ENCODE measurements around the gene MAP4K2. TPM values are rescaled to one million over a fixed set of nuclear protein-coding genes. Genes with fewer than 3 reads are reported as not detected.

The MAP4K2 gene
- total RNA-seq, 2 experiments from 2014 or later = 52.3 to 53.6 TPM

GRCh38 chr11:64754124-64754918 is 48.7 kb downstream of the MAP4K2 start:
- ChIA-PET POLR2A (interaction anchor here (1.2 kb wide), 1 partner anchor 10 kb away, joined by 3 read pairs; no protein-coding TSS in a partner anchor), CTCF (no interaction called here)

- POLR2A ChIA-PET = no interaction called here
- CTCF ChIA-PET = no interaction called here
Measured at GRCh38 chr11:64753380-64754123, 49.5 kb downstream of the MAP4K2 start.

GRCh38 chr11:64753019-64753379 is 50.0 kb downstream of the MAP4K2 start:
- POLR2A ChIA-PET = no interaction called here
- CTCF ChIA-PET = interaction anchor here (1.4 kb wide), 1 partner anchor 10 kb away, joined by 6 read pairs; no protein-coding TSS in a partner anchor

- ChIA-PET CTCF (interaction anchor here (1.4 kb wide), 1 partner anchor 10 kb away, joined by 6 read pairs; no protein-coding TSS in a partner anchor), POLR2A (no interaction called here)
Measured at GRCh38 chr11:64752175-64752970, 50.6 kb downstream of the MAP4K2 start.

- POLR2A ChIA-PET = no interaction called here
- CTCF ChIA-PET = interaction anchor here (1.4 kb wide), 1 partner anchor 9 kb away, joined by 6 read pairs; no protein-coding TSS in a partner anchor
Measured at GRCh38 chr11:64751580-64751979, 51.4 kb downstream of the MAP4K2 start.

GRCh38 chr11:64751136-64751535 is 51.9 kb downstream of the MAP4K2 start:
- POLR2A ChIA-PET = no interaction called here
- CTCF ChIA-PET = no interaction called here

- POLR2A ChIA-PET = interaction anchor here (0.6 kb wide), 1 partner anchor 672 kb away, joined by 5 read pairs; the partner anchor contains the start of gene NEAT1
- CTCF ChIA-PET = no interaction called here
Measured at GRCh38 chr11:64750361-64751054, 52.5 kb downstream of the MAP4K2 start.

GRCh38 chr11:64747961-64748665 is 54.9 kb downstream of the MAP4K2 start:
- ChIA-PET POLR2A (no interaction called here), CTCF (interaction anchor here (1.3 kb wide), 1 partner anchor 16 kb away, joined by 3 read pairs; no protein-coding TSS in a partner anchor)

- ChIA-PET POLR2A (no interaction called here), CTCF (no interaction called here)
Measured at GRCh38 chr11:64746486-64746885, 56.5 kb downstream of the MAP4K2 start.

GRCh38 chr11:64745521-64746328 is 57.3 kb downstream of the MAP4K2 start:
- POLR2A ChIA-PET = interaction anchor here (2.1 kb wide), 1 partner anchor 15 kb away, joined by 8 read pairs; the partner anchor contains the start of gene PYGM
- CTCF ChIA-PET = interaction anchor here (4.4 kb wide), 1 partner anchor 57 kb away, joined by 36 read pairs; no protein-coding TSS in a partner anchor

GRCh38 chr11:64745189-64745520 is 57.9 kb downstream of the MAP4K2 start:
- ChIA-PET CTCF (interaction anchor here (0.7 to 4.4 kb wide), 7 partner anchors 18 to 143 kb away, joined by 3 to 36 read pairs (median 6); partner anchors contain the start of gene SF1), POLR2A (interaction anchor here (1.9 to 2.1 kb wide), 2 partner anchors 15 to 18 kb away, joined by 4 to 8 read pairs; partner anchors contain the start of gene PYGM)

GRCh38 chr11:64744544-64745188 is 58.3 kb downstream of the MAP4K2 start:
- POLR2A ChIA-PET = interaction anchor here (1.9 to 2.1 kb wide), 2 partner anchors 16 to 19 kb away, joined by 4 to 8 read pairs; partner anchors contain the start of gene PYGM

GRCh38 chr11:64743591-64744543 is 59.1 kb downstream of the MAP4K2 start, which contains the start of gene RASGRP2:
RASGRP2 (minus strand) TSS chr11:64744142; CDS start chr11:64742866, 1,276 bp downstream.
- CTCF ChIA-PET = interaction anchor here (0.6 to 4.4 kb wide), 20 partner anchors 8 to 1810 kb away, joined by 3 to 36 read pairs (median 4); partner anchors contain the start of genes PYGM and SF1
- POLR2A ChIA-PET = interaction anchor here (1.9 to 2.1 kb wide), 2 partner anchors 16 to 20 kb away, joined by 4 to 8 read pairs; partner anchors contain the start of gene PYGM

More at GRCh38 chr11:64744544-64745188, 58.3 kb downstream of the MAP4K2 start:
- CTCF ChIA-PET = interaction anchor here (0.6 to 4.4 kb wide), 13 partner anchors 8 to 883 kb away, joined by 3 to 36 read pairs (median 4); partner anchors contain the start of genes PYGM and SF1

- POLR2A ChIA-PET = interaction anchor here (1.9 to 2.1 kb wide), 2 partner anchors 17 to 21 kb away, joined by 4 to 8 read pairs; partner anchors contain the start of gene PYGM
- CTCF ChIA-PET = interaction anchor here (0.6 to 4.4 kb wide), 19 partner anchors 8 to 1811 kb away, joined by 3 to 36 read pairs (median 4); partner anchors contain the start of gene PYGM
Measured at GRCh38 chr11:64742889-64743590, 60.0 kb downstream of the MAP4K2 start.
